ENCODE measurements around the gene PLEKHH3.
"Not testable (repeated sequence)": the region's sequence is repeated elsewhere in the genome, so short reads cannot be mapped to it uniquely, and the experiment has no call there.

The PLEKHH3 gene

GRCh38 chr17:42640121-42640520 is 36.7 kb downstream of the PLEKHH3 start:
- TF ChIP-seq CTCF (IDR thresholded peaks at IDR 0.05; ENCODE audit: low read depth, low read length), result no peak
- no peak for TF ChIP-seq EZH2phosphoT487 (IDR thresholded peaks at IDR 0.05; ENCODE audit: low read depth)
- Histone ChIP-seq H4K20me1 (ENCODE audit: insufficient read depth, low read length) (no peaks in the 10 kb centered on the region), H2AFZ (ENCODE audit: low read depth, low read length) (no peak overlapping the region)

GRCh38 chr17:42639525-42640113 is 37.2 kb downstream of the PLEKHH3 start:
- Histone ChIP-seq H3K79me2 (ENCODE audit: low read length) (no peaks in the 10 kb centered on the region), H4K20me1 (ENCODE audit: insufficient read depth, low read length) (no peaks in the 10 kb centered on the region), H3K9ac (ENCODE audit: low read length) (no peak overlapping the region), H3K4me1 (ENCODE audit: low read length) (no peaks in the 10 kb centered on the region), H2AFZ (ENCODE audit: low read depth, low read length) (no peak overlapping the region), H3K27ac (ENCODE audit: low read length) (no peak overlapping the region), H3K4me2 (ENCODE audit: low read length) (no peak overlapping the region), H3K27me3 (ENCODE audit: low read depth, low read length) (peaks cover 4% of the 10 kb centered on the region; the same call in 1 of the 2 replicates), H3K36me3 (replicated peaks; ENCODE audit: low read depth, low read length) (no peaks in the 10 kb centered on the region), H3K9me3 (ENCODE audit: insufficient read depth, low read length) (no peaks in the 10 kb centered on the region), H3K4me3 (ENCODE audit: low read length) (no peak overlapping the region)
- TF ChIP-seq EZH2phosphoT487 (IDR thresholded peaks at IDR 0.05; ENCODE audit: low read depth) (no peak), CTCF (IDR thresholded peaks at IDR 0.05; ENCODE audit: low read depth, low read length) (no peak)

More at GRCh38 chr17:42640121-42640520, 36.7 kb downstream of the PLEKHH3 start:
- Histone ChIP-seq H3K4me1 (ENCODE audit: low read length) (no peaks in the 10 kb centered on the region), H3K36me3 (replicated peaks; ENCODE audit: low read depth, low read length) (no peaks in the 10 kb centered on the region), H3K27me3 (ENCODE audit: low read depth, low read length) (peaks cover 4% of the 10 kb centered on the region; the same call in 1 of the 2 replicates), H3K9me3 (ENCODE audit: insufficient read depth, low read length) (no peaks in the 10 kb centered on the region), H3K4me2 (ENCODE audit: low read length) (no peak overlapping the region), H3K79me2 (ENCODE audit: low read length) (no peaks in the 10 kb centered on the region), H3K9ac (ENCODE audit: low read length) (no peak overlapping the region), H3K4me3 (ENCODE audit: low read length) (no peak overlapping the region), H3K27ac (ENCODE audit: low read length) (no peak overlapping the region)

GRCh38 chr17:42632949-42633444 is 43.8 kb downstream of the PLEKHH3 start:
- Histone ChIP-seq H2AFZ (ENCODE audit: low read depth, low read length) (no peak overlapping the region; the same call in 1 of the 2 replicates), H3K27ac (ENCODE audit: low read length) (no peak overlapping the region), H3K9ac (ENCODE audit: low read length) (no peak overlapping the region)

GRCh38 chr17:42629411-42630009 is 47.3 kb downstream of the PLEKHH3 start:
- H3K27me3 ChIP-seq (ENCODE audit: low read depth, low read length), result no peaks in the 10 kb centered on the region
- H3K9ac ChIP-seq (ENCODE audit: low read length), result no peak overlapping the region
- no peaks in the 10 kb centered on the region for H3K79me2 ChIP-seq (ENCODE audit: low read length)
- H3K36me3 ChIP-seq (replicated peaks; ENCODE audit: low read depth, low read length), result no peaks in the 10 kb centered on the region
- H3K4me2 ChIP-seq (ENCODE audit: low read length), result no peak overlapping the region
- H3K27ac ChIP-seq (ENCODE audit: low read length), result no peak overlapping the region
- no peaks in the 10 kb centered on the region for H4K20me1 ChIP-seq (ENCODE audit: insufficient read depth, low read length)
- TF ChIP-seq EZH2phosphoT487 (IDR thresholded peaks at IDR 0.05; ENCODE audit: low read depth) (no peak), CTCF (IDR thresholded peaks at IDR 0.05; ENCODE audit: low read depth, low read length) (no peak)
- no peak overlapping the region for H2AFZ ChIP-seq (ENCODE audit: low read depth, low read length)
- no peaks in the 10 kb centered on the region for H3K4me1 ChIP-seq (ENCODE audit: low read length)
- no peaks in the 10 kb centered on the region for H3K9me3 ChIP-seq (ENCODE audit: insufficient read depth, low read length)
- no peak overlapping the region for H3K4me3 ChIP-seq (ENCODE audit: low read length)

More at GRCh38 chr17:42632949-42633444, 43.8 kb downstream of the PLEKHH3 start:
- Histone ChIP-seq H3K4me3 (ENCODE audit: low read length) (no peak overlapping the region), H3K4me2 (ENCODE audit: low read length) (no peak overlapping the region), H3K36me3 (replicated peaks; ENCODE audit: low read depth, low read length) (no peaks in the 10 kb centered on the region), H3K4me1 (ENCODE audit: low read length) (no peaks in the 10 kb centered on the region), H4K20me1 (ENCODE audit: insufficient read depth, low read length) (no peaks in the 10 kb centered on the region), H3K79me2 (ENCODE audit: low read length) (no peaks in the 10 kb centered on the region), H3K27me3 (ENCODE audit: low read depth, low read length) (no peaks in the 10 kb centered on the region), H3K9me3 (ENCODE audit: insufficient read depth, low read length) (no peaks in the 10 kb centered on the region)
- no peak for TF ChIP-seq EZH2phosphoT487 (IDR thresholded peaks at IDR 0.05; ENCODE audit: low read depth)

GRCh38 chr17:42627032-42627764 is 49.6 kb downstream of the PLEKHH3 start:
- not testable (repeated sequence) for H3K9me3 ChIP-seq (ENCODE audit: insufficient read depth, low read length); H3K27me3 ChIP-seq (ENCODE audit: low read depth, low read length); H2AFZ ChIP-seq (ENCODE audit: low read depth, low read length); H4K20me1 ChIP-seq (ENCODE audit: insufficient read depth, low read length); H3K27ac ChIP-seq (ENCODE audit: low read length); H3K36me3 ChIP-seq (replicated peaks; ENCODE audit: low read depth, low read length); H3K79me2 ChIP-seq (ENCODE audit: low read length); H3K4me2 ChIP-seq (ENCODE audit: low read length); H3K9ac ChIP-seq (ENCODE audit: low read length); H3K4me1 ChIP-seq (ENCODE audit: low read length); H3K4me3 ChIP-seq (ENCODE audit: low read length)
